Liver (tissue), 9 donors: ENCODE measurements around the gene JMJD4. TPM values are rescaled to one million over a fixed set of nuclear protein-coding genes. Genes with fewer than 3 reads are reported as not detected.

Experiments used
- DNase-seq: peaks from one replicate; pipeline ENCODE4 v3.0.0-alpha.2; 2017; ENCODE audit warnings: low spot score
- H3K27ac ChIP-seq, 2 donors: one replicate each; pipeline ENCODE4 v1.7.0; 2013; ENCODE audit warnings: inconsistent platforms in 2 of 2, low read length in 2 of 2, control low read depth in 1 of 2, low read depth in 1 of 2, mild to moderate bottlenecking in 1 of 2
- H3K27me3 ChIP-seq, 4 donors: one replicate each; pipeline versions ENCODE4 v1.6.1 to v1.7.0; 2013; ENCODE audit warnings: low read length in 3 of 4, inconsistent platforms in 1 of 4, mild to moderate bottlenecking in 1 of 4, moderate library complexity in 1 of 4; ENCODE audit not compliant: control insufficient read depth in 4 of 4, insufficient read depth in 4 of 4
- H3K36me3 ChIP-seq, 4 donors: one replicate each; pipeline versions ENCODE4 v1.6.1 to v1.7.0; 2013; ENCODE audit warnings: low read length in 3 of 4, mild to moderate bottlenecking in 3 of 4, low read depth in 1 of 4, moderate library complexity in 1 of 4; ENCODE audit not compliant: control insufficient read depth in 4 of 4, insufficient read depth in 3 of 4
- H3K4me1 ChIP-seq, 4 donors: one replicate each; pipeline versions ENCODE4 v1.6.1 to v1.7.0; 2013; ENCODE audit warnings: low read length in 3 of 4, mild to moderate bottlenecking in 3 of 4, moderate library complexity in 1 of 4; ENCODE audit not compliant: control insufficient read depth in 4 of 4, insufficient read depth in 4 of 4
- H3K4me3 ChIP-seq, 3 donors: one replicate each; pipeline versions ENCODE4 v1.6.1 to v1.7.0; 2013; ENCODE audit warnings: low read length in 3 of 3, control low read depth in 1 of 3, low read depth in 1 of 3, mild to moderate bottlenecking in 1 of 3
- H3K9ac ChIP-seq, 2 donors: one replicate each; pipeline ENCODE4 v1.7.0; 2013; ENCODE audit warnings: low read length in 2 of 2, mild to moderate bottlenecking in 2 of 2, moderate library complexity in 2 of 2, control low read depth in 1 of 2, low read depth in 1 of 2
- H3K9me3 ChIP-seq, 4 donors: one replicate each; pipeline versions ENCODE4 v1.6.1 to v1.7.0; 2013; ENCODE audit warnings: low read length in 3 of 4; ENCODE audit not compliant: control insufficient read depth in 4 of 4
- EGR1 ChIP-seq, 2 donors: IDR thresholded peaks; 2 replicates each; pipeline ENCODE4 v1.6.1; 2016 to 2018; ENCODE audit warnings: antibody characterized with exemption in 2 of 2, low read depth in 2 of 2
- FOXA1 ChIP-seq: IDR thresholded peaks from 2 replicates; pipeline ENCODE4 v1.6.1; 2016; ENCODE audit warnings: antibody characterized with exemption
- FOXA2 ChIP-seq: IDR thresholded peaks from 2 replicates; pipeline ENCODE4 v1.6.1; 2016; ENCODE audit warnings: antibody characterized with exemption
- GABPA ChIP-seq, 2 donors: IDR thresholded peaks in 1 of 2; conservative IDR thresholded peaks in 1 of 2; 2 replicates each; pipeline ENCODE4 v1.6.1; 2016; ENCODE audit warnings: antibody characterized with exemption in 2 of 2, mild to moderate bottlenecking in 1 of 2, moderate library complexity in 1 of 2
- JUND ChIP-seq, 2 donors: IDR thresholded peaks; 2 replicates each; pipeline ENCODE4 v1.6.1; 2016; ENCODE audit warnings: antibody characterized with exemption in 2 of 2
- NR2F2 ChIP-seq: IDR thresholded peaks from 2 replicates; pipeline ENCODE4 v1.6.1; 2016; ENCODE audit warnings: antibody characterized with exemption
- RXRA ChIP-seq, 2 donors: IDR thresholded peaks; 2 replicates each; pipeline ENCODE4 v1.6.1; 2017 to 2018; ENCODE audit warnings: antibody characterized with exemption in 2 of 2, mild to moderate bottlenecking in 1 of 2
- SP1 ChIP-seq: IDR thresholded peaks from 2 replicates; pipeline ENCODE4 v1.6.1; 2018; ENCODE audit warnings: antibody characterized with exemption, mild to moderate bottlenecking
- TAF1 ChIP-seq: conservative IDR thresholded peaks from 2 replicates; pipeline ENCODE4 v1.6.1; 2016; ENCODE audit warnings: antibody characterized with exemption, mild to moderate bottlenecking
- WGBS: extraction: QIAGEN DNeasy Blood & Tissue Kit; methylation state at CpG from one replicate; pipeline ENCODE4 v1.1.7; 2013; 5-methylcytosine and 5-hydroxymethylcytosine counted together
- polyA plus RNA-seq, 2 donors: library from polyadenylated mRNA; stranded (reverse) in 1 of 2; unstranded in 1 of 2; fragments of 200-250 nt in 1 of 2; fragments of >200 nt in 1 of 2; fragmentation: Nextera tagmentation in 1 of 2; extraction: Ambion mirVana in 1 of 2; gene quantifications; one replicate each; pipeline versions ENCODE4 v1.2.1 to v1.2.3, GENCODE V29; 2013 to 2015
- total RNA-seq, 2 donors: library from RNA; depleted of rRNA; stranded (reverse); fragments of >200 nt; gene quantifications; one replicate each; pipeline ENCODE4 v1.2.3, GENCODE V29; 2014
- TF ChIP-seq, protein P1 (sequence below): IDR thresholded peaks from 2 replicates; pipeline ENCODE4 v1.6.1; 2016; ENCODE audit warnings: antibody characterized with exemption
- TF ChIP-seq, protein P2 (sequence below): IDR thresholded peaks from 2 replicates; pipeline ENCODE4 v1.6.1; 2016; ENCODE audit warnings: antibody characterized with exemption
- TF ChIP-seq, protein P3 (sequence below): IDR thresholded peaks from 2 replicates; pipeline ENCODE4 v1.6.1; 2016; ENCODE audit warnings: antibody characterized with exemption, mild to moderate bottlenecking
- donor health status: healthy.
- donor health status: healthy.
- donor health status: healthy.
- donor health status: healthy.
- donor health status: healthy.

JMJD4 gene
- total and polyA plus RNA-seq, 4 donors, result 12.4 to 22.1 (median 14.1) TPM

GRCh38 chr1:227733751-227734545 lies 1.2 kb downstream of the JMJD4 start (continued):
- TF ChIP-seq, protein P1, sequence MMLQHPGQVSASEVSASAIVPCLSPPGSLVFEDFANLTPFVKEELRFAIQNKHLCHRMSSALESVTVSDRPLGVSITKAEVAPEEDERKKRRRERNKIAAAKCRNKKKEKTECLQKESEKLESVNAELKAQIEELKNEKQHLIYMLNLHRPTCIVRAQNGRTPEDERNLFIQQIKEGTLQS, result no peak
- TF ChIP-seq SP1, result no peak
- TF ChIP-seq GABPA (IDR thresholded peaks at IDR 0.05 in 1 of 2, conservative IDR thresholded peaks at IDR 0.05 in 1 of 2), result no peak
- no peak for TF ChIP-seq TAF1
- no peak for TF ChIP-seq EGR1 (IDR thresholded peaks at IDR 0.05; ENCODE audit: low read depth in 2 of 2)
- no peak for TF ChIP-seq JUND (IDR thresholded peaks at IDR 0.05)

GRCh38 chr1:227733309-227733705 lies 1.8 kb downstream of the JMJD4 start:
- no peaks in the 10 kb centered on the region for H3K27me3 ChIP-seq
- DNase-seq, result no peak
- no peak overlapping the region for H3K4me3 ChIP-seq
- H3K9ac ChIP-seq, result no peak overlapping the region
- peaks cover 0 to 17% (median 4%) of the 10 kb centered on the region in 4 donors for H3K36me3 ChIP-seq
- no peak overlapping the region for H3K27ac ChIP-seq
- no peaks in the 10 kb centered on the region for H3K9me3 ChIP-seq
- TF ChIP-seq, protein P2, sequence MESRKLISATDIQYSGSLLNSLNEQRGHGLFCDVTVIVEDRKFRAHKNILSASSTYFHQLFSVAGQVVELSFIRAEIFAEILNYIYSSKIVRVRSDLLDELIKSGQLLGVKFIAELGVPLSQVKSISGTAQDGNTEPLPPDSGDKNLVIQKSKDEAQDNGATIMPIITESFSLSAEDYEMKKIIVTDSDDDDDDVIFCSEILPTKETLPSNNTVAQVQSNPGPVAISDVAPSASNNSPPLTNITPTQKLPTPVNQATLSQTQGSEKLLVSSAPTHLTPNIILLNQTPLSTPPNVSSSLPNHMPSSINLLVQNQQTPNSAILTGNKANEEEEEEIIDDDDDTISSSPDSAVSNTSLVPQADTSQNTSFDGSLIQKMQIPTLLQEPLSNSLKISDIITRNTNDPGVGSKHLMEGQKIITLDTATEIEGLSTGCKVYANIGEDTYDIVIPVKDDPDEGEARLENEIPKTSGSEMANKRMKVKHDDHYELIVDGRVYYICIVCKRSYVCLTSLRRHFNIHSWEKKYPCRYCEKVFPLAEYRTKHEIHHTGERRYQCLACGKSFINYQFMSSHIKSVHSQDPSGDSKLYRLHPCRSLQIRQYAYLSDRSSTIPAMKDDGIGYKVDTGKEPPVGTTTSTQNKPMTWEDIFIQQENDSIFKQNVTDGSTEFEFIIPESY, result no peak
- TF ChIP-seq FOXA2 (no peak), EGR1 (IDR thresholded peaks at IDR 0.05; ENCODE audit: low read depth in 2 of 2) (no peak), NR2F2 (no peak), SP1 (no peak), TAF1 (no peak), FOXA1 (no peak), JUND (IDR thresholded peaks at IDR 0.05) (no peak)
- TF ChIP-seq, protein P3, sequence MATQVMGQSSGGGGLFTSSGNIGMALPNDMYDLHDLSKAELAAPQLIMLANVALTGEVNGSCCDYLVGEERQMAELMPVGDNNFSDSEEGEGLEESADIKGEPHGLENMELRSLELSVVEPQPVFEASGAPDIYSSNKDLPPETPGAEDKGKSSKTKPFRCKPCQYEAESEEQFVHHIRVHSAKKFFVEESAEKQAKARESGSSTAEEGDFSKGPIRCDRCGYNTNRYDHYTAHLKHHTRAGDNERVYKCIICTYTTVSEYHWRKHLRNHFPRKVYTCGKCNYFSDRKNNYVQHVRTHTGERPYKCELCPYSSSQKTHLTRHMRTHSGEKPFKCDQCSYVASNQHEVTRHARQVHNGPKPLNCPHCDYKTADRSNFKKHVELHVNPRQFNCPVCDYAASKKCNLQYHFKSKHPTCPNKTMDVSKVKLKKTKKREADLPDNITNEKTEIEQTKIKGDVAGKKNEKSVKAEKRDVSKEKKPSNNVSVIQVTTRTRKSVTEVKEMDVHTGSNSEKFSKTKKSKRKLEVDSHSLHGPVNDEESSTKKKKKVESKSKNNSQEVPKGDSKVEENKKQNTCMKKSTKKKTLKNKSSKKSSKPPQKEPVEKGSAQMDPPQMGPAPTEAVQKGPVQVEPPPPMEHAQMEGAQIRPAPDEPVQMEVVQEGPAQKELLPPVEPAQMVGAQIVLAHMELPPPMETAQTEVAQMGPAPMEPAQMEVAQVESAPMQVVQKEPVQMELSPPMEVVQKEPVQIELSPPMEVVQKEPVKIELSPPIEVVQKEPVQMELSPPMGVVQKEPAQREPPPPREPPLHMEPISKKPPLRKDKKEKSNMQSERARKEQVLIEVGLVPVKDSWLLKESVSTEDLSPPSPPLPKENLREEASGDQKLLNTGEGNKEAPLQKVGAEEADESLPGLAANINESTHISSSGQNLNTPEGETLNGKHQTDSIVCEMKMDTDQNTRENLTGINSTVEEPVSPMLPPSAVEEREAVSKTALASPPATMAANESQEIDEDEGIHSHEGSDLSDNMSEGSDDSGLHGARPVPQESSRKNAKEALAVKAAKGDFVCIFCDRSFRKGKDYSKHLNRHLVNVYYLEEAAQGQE, result no peak
- 92% methylated on average over 15 of the region's 15 CpGs for WGBS
- peaks cover 24 to 70% (median 60%) of the 10 kb centered on the region in 4 donors for H3K4me1 ChIP-seq

GRCh38 chr1:227732586-227733308 lies 2.4 kb downstream of the JMJD4 start:
- whole genome bisulfite sequencing, result 94% methylated on average over 18 of the region's 18 CpGs
- peaks cover 24 to 73% (median 61%) of the 10 kb centered on the region in 4 donors for H3K4me1 ChIP-seq

More at GRCh38 chr1:227732586-227733308, 2.4 kb downstream of the JMJD4 start:
- H3K27ac ChIP-seq, result peak overlapping the region in 1 of 2 donors; percentile 72
- peaks cover 0 to 17% (median 4%) of the 10 kb centered on the region in 4 donors for H3K36me3 ChIP-seq
- no peak for DNase-seq
- TF ChIP-seq RXRA (IDR thresholded peaks at IDR 0.05), result no peak
- TF ChIP-seq, protein P1, result no peak
- TF ChIP-seq EGR1 (IDR thresholded peaks at IDR 0.05; ENCODE audit: low read depth in 2 of 2), result no peak
- no peak overlapping the region for H3K9ac ChIP-seq
- no peaks in the 10 kb centered on the region for H3K27me3 ChIP-seq
- no peaks in the 10 kb centered on the region for H3K9me3 ChIP-seq
- no peak overlapping the region for H3K4me3 ChIP-seq
